ENCODE measurements around the gene SPATA7.

DNA sequence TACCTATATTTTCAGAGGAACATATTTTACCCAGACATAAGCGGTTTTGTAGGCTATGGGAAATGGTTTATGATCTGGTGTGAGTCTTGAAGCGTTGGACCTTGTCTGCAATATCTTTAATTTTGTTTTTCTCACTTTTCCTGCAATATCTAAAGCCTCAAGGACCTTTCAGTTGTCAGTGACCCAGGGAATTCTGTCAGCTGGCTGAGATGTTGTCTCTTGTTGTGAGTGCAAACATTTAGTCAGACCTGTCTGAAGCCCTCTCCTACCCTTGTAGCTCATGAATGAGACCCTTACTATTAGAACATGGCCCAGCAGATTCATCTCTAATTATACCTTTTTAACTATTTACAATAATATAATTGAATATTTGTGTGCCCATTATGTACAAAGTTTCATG, 53.6 kb downstream of the SPATA7 start:
- TF ChIP-seq CTCF (IDR thresholded peaks at IDR 0.05) (no peak), ZFX (IDR thresholded peaks at IDR 0.05; ENCODE audit: borderline replicate concordance) (no peak)
